ENCODE data around the gene STX10. TPM values are rescaled to one million over a fixed set of nuclear protein-coding genes. Genes with fewer than 3 reads are reported as not detected.

STX10 gene
- total RNA-seq, 1 experiment from 2014 or later = 179 TPM

DNA sequence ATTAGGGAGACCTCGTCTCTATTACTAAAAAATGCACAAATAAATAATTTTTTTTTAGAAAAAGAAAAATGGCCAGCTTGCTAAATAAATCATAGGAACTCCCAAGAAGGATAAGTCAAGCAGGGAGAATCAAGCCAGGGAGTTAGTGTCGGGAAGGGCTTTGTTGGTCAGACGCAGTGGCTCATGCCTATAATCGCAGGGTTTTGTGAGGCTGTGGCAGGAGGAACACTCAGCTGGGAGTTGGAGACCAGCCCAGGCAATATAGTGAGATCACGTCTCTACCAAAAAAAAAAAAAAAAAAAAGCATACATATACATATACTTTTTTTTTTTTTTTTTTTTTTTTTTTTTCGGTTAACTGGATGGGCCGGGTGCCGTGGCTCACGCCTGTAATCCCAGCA is 23.1 kb downstream of the STX10 start:
- ChIA-PET CTCF (no interaction called here), POLR2A (ENCODE audit: unreplicated experiment) (no interaction called here)
- DNase-seq (no peak), ATAC-seq (no peak)
- no peak overlapping the region for H3K4me3 ChIP-seq (ENCODE audit: low read length)
- intact Hi-C loops (cut with micrococcal nuclease) = no loop called here
- no peak overlapping the region for H2AFZ ChIP-seq (ENCODE audit: low read length)
- no peak overlapping the region for H3K27ac ChIP-seq (ENCODE audit: low read length)
- no TSS peak for BruUV-seq (replicated peaks)
- H3K36me3 ChIP-seq (ENCODE audit: low read depth, low read length) = peaks cover 19% of the 10 kb centered on the region
- no peaks in the 10 kb centered on the region for H3K9me2 ChIP-seq (replicated peaks; ENCODE audit: low read length)
- no peaks in the 10 kb centered on the region for H3K27me3 ChIP-seq (ENCODE audit: low read length)
- no peaks in the 10 kb centered on the region for H3K9me3 ChIP-seq (ENCODE audit: low read length)
- H4K20me1 ChIP-seq (ENCODE audit: low read length) = peaks cover 47% of the 10 kb centered on the region
- no peaks in the 10 kb centered on the region for H3K4me1 ChIP-seq (ENCODE audit: insufficient read depth, low read length)
- H3K4me2 ChIP-seq (ENCODE audit: low read length) = no peak overlapping the region
- no peak overlapping the region for H3K9ac ChIP-seq (ENCODE audit: low read length)
- TF ChIP-seq EZH2phosphoT487 (IDR thresholded peaks at IDR 0.05; ENCODE audit: borderline replicate concordance, low read length) = no peak
- TF ChIP-seq, protein P1, sequence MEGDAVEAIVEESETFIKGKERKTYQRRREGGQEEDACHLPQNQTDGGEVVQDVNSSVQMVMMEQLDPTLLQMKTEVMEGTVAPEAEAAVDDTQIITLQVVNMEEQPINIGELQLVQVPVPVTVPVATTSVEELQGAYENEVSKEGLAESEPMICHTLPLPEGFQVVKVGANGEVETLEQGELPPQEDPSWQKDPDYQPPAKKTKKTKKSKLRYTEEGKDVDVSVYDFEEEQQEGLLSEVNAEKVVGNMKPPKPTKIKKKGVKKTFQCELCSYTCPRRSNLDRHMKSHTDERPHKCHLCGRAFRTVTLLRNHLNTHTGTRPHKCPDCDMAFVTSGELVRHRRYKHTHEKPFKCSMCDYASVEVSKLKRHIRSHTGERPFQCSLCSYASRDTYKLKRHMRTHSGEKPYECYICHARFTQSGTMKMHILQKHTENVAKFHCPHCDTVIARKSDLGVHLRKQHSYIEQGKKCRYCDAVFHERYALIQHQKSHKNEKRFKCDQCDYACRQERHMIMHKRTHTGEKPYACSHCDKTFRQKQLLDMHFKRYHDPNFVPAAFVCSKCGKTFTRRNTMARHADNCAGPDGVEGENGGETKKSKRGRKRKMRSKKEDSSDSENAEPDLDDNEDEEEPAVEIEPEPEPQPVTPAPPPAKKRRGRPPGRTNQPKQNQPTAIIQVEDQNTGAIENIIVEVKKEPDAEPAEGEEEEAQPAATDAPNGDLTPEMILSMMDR (conservative IDR thresholded peaks at IDR 0.05; ENCODE audit: low read depth, low read length) = no peak
- TF ChIP-seq EZH2 (IDR thresholded peaks at IDR 0.05; ENCODE audit: low read length, unreplicated experiment) = no peak
- peaks cover 99% of the 10 kb centered on the region for H3K79me2 ChIP-seq (ENCODE audit: low read length)
- H3F3A ChIP-seq (ENCODE audit: low read length, unreplicated experiment) = peaks cover 4% of the 10 kb centered on the region

DNA sequence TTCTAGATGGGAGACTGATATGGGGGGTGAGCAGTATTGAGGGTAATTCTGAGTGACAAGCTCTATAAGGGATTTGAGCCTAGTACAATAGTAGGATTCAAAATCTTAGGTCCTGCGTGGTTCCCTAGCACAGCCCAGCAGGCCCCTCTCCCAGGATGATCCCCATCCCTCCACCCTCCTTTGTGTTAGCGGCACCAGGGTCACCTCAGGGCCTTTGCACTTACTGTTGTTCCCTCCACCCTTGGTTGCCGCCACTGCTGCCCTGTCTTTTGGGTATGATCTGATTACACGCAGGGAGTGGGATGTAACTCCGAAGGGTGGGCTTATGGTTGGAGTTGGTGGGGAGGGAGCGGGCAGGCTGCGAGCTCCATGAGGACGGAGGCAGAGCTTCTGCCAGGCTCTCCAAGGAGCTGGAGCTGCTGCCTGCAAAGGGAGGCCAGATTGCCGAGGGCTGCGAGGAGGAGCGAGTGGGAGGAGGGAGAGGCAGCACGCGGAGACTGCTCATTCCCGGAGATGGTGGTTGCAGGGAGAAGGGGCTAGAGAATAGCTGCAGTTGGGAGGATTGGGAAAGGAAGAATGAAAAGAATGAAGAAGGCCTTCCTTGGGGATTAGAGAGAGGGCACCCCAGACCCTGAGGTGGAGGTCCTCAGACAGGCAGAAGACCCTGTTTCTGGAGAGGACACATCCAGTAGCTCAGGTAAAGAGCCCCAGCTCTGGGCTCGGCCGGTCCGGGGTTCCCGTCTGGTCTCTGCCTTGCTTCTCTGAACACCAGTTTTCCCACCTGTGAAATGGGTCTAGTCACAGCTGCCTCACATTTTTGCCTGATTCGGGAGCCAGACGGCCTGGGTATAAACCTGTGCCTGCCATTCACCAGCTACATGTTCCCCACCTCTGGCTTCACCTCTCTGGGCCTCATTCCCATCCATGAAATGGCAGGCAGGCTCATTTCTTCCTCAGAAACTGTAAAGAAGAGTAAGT is 26.9 kb downstream of the STX10 start:
- intact Hi-C loops (cut with micrococcal nuclease) = no loop called here
- no peak for DNase-seq
- no TSS peak for BruUV-seq (replicated peaks)
- Histone ChIP-seq H3K27ac (ENCODE audit: low read length) (no peak overlapping the region), H3K36me3 (ENCODE audit: low read depth, low read length) (peaks cover 28% of the 10 kb centered on the region), H3K79me2 (ENCODE audit: low read length) (peaks cover 100% of the 10 kb centered on the region), H2AFZ (ENCODE audit: low read length) (no peak overlapping the region), H3K27me3 (ENCODE audit: low read length) (no peaks in the 10 kb centered on the region), H4K20me1 (ENCODE audit: low read length) (peaks cover 58% of the 10 kb centered on the region), H3K4me1 (ENCODE audit: insufficient read depth, low read length) (peaks cover 26% of the 10 kb centered on the region), H3K4me2 (ENCODE audit: low read length) (no peak overlapping the region), H3K9ac (ENCODE audit: low read length) (no peak overlapping the region), H3F3A (ENCODE audit: low read length, unreplicated experiment) (no peaks in the 10 kb centered on the region), H3K4me3 (ENCODE audit: low read length) (no peak overlapping the region), H3K9me3 (ENCODE audit: low read length) (no peaks in the 10 kb centered on the region), H3K9me2 (replicated peaks; ENCODE audit: low read length) (no peaks in the 10 kb centered on the region)
- ChIA-PET CTCF (no interaction called here), POLR2A (ENCODE audit: unreplicated experiment) (no interaction called here)
- no peak for ATAC-seq
- TF ChIP-seq, protein P1 (conservative IDR thresholded peaks at IDR 0.05; ENCODE audit: low read depth, low read length) = no peak
- TF ChIP-seq EZH2 (IDR thresholded peaks at IDR 0.05; ENCODE audit: low read length, unreplicated experiment) (no peak), EZH2phosphoT487 (IDR thresholded peaks at IDR 0.05; ENCODE audit: borderline replicate concordance, low read length) (no peak)

DNA sequence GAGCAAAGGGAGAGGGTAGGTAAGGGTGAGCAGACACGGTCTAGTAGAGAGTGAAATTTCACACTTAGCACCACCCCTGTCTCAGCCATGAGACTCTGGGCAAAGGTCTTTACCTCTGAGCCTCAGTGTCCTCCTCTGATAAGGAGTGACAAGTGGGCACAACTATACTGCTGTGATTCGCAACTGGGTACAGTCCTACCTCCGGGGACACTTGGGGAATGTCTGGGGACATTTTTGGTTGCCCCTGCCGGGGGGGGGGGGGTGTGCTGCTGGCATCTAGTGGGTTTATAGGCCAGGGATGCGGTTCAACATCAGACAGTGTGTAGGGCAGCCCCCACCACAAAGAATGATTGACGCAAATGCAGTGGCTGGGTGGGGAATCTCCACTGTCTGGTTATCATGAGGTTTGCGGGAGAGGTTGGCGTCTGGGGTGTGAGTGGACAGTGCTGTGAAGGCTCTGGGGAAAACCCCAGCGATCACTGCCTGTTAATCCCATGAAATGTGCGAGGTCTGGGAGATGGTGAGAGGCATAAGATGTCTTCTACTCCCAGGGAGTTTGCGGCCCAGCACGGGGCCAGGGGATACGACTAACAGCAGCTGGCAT is 27.8 kb downstream of the STX10 start:
- Histone ChIP-seq H3K79me2 (ENCODE audit: low read length) (peaks cover 94% of the 10 kb centered on the region), H3K4me3 (ENCODE audit: low read length) (no peak overlapping the region), H3K9ac (ENCODE audit: low read length) (no peak overlapping the region), H3K4me2 (ENCODE audit: low read length) (no peak overlapping the region), H3K27me3 (ENCODE audit: low read length) (no peaks in the 10 kb centered on the region), H3F3A (ENCODE audit: low read length, unreplicated experiment) (no peaks in the 10 kb centered on the region), H3K27ac (ENCODE audit: low read length) (no peak overlapping the region), H4K20me1 (ENCODE audit: low read length) (peaks cover 52% of the 10 kb centered on the region), H3K9me3 (ENCODE audit: low read length) (no peaks in the 10 kb centered on the region), H3K36me3 (ENCODE audit: low read depth, low read length) (peaks cover 24% of the 10 kb centered on the region), H3K9me2 (replicated peaks; ENCODE audit: low read length) (no peaks in the 10 kb centered on the region), H3K4me1 (ENCODE audit: insufficient read depth, low read length) (peaks cover 26% of the 10 kb centered on the region), H2AFZ (ENCODE audit: low read length) (no peak overlapping the region)
- DNase-seq (no peak), ATAC-seq (no peak)
- intact Hi-C loops (cut with micrococcal nuclease) = no loop called here
- no TSS peak for BruUV-seq (replicated peaks)
- TF ChIP-seq EZH2 (IDR thresholded peaks at IDR 0.05; ENCODE audit: low read length, unreplicated experiment) (no peak), EZH2phosphoT487 (IDR thresholded peaks at IDR 0.05; ENCODE audit: borderline replicate concordance, low read length) (no peak)
- TF ChIP-seq, protein P1 (conservative IDR thresholded peaks at IDR 0.05; ENCODE audit: low read depth, low read length) = no peak
- ChIA-PET CTCF (no interaction called here), POLR2A (ENCODE audit: unreplicated experiment) (no interaction called here)
